Hepatocyte (in vitro differentiated cells): ENCODE results near the gene CARD11. TPM values are rescaled to one million over a fixed set of nuclear protein-coding genes. Genes with fewer than 3 reads are reported as not detected.
A peak's percentile ranks its signal among the peaks of the same experiment; 100 is the strongest.

Experiments used
- DNase-seq: peaks from one replicate; pipeline ENCODE4 v3.0.0-alpha.2; 2016; ENCODE audit warnings: low spot score
- H2AFZ ChIP-seq: fragments of 200-600 bp; sonication (generic); 2 replicates; pipeline ENCODE4 v1.6.0; 2016; ENCODE audit warnings: antibody characterized with exemption, mild to moderate bottlenecking
- H3K27ac ChIP-seq: fragments of 200-600 bp; sonication (generic); 2 replicates; pipeline ENCODE4 v1.5.1; 2016; ENCODE audit warnings: mild to moderate bottlenecking
- H3K27me3 ChIP-seq: fragments of 200-600 bp; sonication (generic); 2 replicates; pipeline ENCODE4 v1.6.1; 2016
- H3K36me3 ChIP-seq: fragments of 200-600 bp; sonication (generic); replicated peaks from 2 replicates; pipeline ENCODE4 v1.5.1; 2016; ENCODE audit warnings: low read depth; ENCODE audit not compliant: insufficient read depth
- H3K4me1 ChIP-seq: fragments of 200-600 bp; sonication (generic); 2 replicates; pipeline ENCODE4 v1.5.1; 2016; ENCODE audit warnings: mild to moderate bottlenecking, moderate library complexity; ENCODE audit not compliant: insufficient read depth
- H3K4me2 ChIP-seq: fragments of 200-600 bp; sonication (generic); 2 replicates; pipeline ENCODE4 v1.6.0; 2016
- H3K4me3 ChIP-seq: fragments of 200-600 bp; sonication (generic); 2 replicates; pipeline ENCODE4 v1.5.1; 2016; ENCODE audit warnings: mild to moderate bottlenecking
- H3K79me2 ChIP-seq: fragments of 200-600 bp; sonication (generic); 2 replicates; pipeline ENCODE4 v1.6.0; 2017; ENCODE audit warnings: mild to moderate bottlenecking
- H3K9me2 ChIP-seq: fragments of 200-600 bp; sonication (generic); replicated peaks from 2 replicates; pipeline ENCODE4 v1.6.0; 2017; ENCODE audit warnings: mild to moderate bottlenecking; ENCODE audit not compliant: insufficient read depth
- H3K9me3 ChIP-seq: fragments of 200-600 bp; sonication (generic); 2 replicates; pipeline ENCODE4 v1.5.1; 2016; ENCODE audit warnings: low read depth, mild to moderate bottlenecking
- H4K20me1 ChIP-seq: fragments of 200-600 bp; sonication (generic); 2 replicates; pipeline ENCODE4 v1.6.0; 2016; ENCODE audit warnings: mild to moderate bottlenecking; ENCODE audit not compliant: insufficient read depth, poor library complexity, severe bottlenecking
- CTCF ChIP-seq: fragments of 200-600 bp; sonication (generic); IDR thresholded peaks from 2 replicates; pipeline ENCODE4 v1.5.1; 2016; ENCODE audit warnings: antibody characterized with exemption, mild to moderate bottlenecking; ENCODE audit not compliant: poor library complexity
- EZH2 ChIP-seq: fragments of 200-600 bp; sonication (generic); IDR thresholded peaks from 2 replicates; pipeline ENCODE4 v1.6.1; 2016; ENCODE audit warnings: antibody characterized with exemption, mild to moderate bottlenecking, borderline replicate concordance
- EZH2phosphoT487 ChIP-seq: fragments of 200-600 bp; sonication (generic); IDR thresholded peaks from one replicate; pipeline ENCODE4 v1.6.1; 2018; ENCODE audit warnings: antibody characterized with exemption, mild to moderate bottlenecking, low read depth, moderate library complexity; ENCODE audit not compliant: unreplicated experiment, severe bottlenecking
- WGBS: methylation state at CpG from one replicate; pipeline ENCODE4 v1.1.6; 2016; ENCODE audit warnings: low lambda C conversion rate; ENCODE audit errors: missing lambda C conversion rate; 5-methylcytosine and 5-hydroxymethylcytosine counted together
- polyA plus RNA-seq: library from polyadenylated mRNA; unstranded; fragments of >200 nt; fragmentation: Nextera tagmentation; extraction: Ambion mirVana; gene quantifications from 2 replicates; pipeline ENCODE4 v1.2.1, GENCODE V29; 2016
- total RNA-seq: library from RNA; depleted of rRNA; stranded (reverse); fragments of >200 nt; gene quantifications from 2 replicates; pipeline ENCODE4 v1.2.3, GENCODE V29; 2014

Gene CARD11
- total RNA-seq (5.3 and 10.9 TPM in 2 replicates), polyA plus RNA-seq (9.2 and 9.6 TPM in 2 replicates)

DNA sequence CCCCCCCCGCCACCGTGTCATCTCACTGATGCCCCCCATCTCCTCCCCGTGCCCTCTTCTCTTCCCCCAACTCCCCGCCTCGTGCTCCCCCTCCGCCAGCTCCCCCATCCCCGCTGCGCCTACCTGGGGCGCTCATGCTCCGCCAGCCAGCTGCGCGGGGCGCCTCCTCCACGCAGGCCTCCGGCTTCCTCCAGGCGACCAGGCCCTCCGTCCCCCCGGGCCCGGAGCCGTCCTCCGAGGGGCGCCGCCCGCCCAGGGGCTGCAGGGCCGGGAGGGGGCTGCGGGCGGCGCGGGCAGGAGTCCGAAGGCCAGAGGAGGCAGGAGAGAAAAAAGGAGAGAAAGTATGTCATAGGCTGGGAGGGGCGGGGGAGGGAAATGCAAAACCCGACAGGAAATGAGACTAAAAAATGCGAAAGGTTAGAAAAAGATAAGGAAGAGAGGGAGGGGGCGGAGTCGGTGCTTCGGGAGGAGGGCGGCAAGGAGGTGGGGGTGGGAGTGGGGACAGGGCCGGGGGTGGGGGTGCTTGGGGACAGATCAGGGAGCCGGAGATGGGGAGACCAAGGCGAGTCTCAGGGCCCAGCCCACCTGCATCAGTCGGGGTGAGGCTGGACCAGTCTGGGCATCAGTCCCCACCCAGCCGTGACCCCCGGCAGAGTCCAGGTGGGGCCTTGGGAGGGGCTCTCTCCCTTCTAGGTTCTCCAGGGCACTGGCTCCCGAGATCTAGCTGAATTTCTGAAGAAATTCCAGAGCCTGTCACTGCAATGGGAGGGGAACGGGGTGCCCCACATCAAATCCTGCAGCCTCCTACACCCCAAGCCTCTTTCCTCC is at the start of gene CARD11:
Gene CARD11 (minus strand): TSS at position 324 of the 828 bp plus-strand sequence. CDS start 85,361 bp downstream, outside the sequence.
- Histone ChIP-seq H3K4me2 (peak within 1 kb of the TSS; percentile 82), H3K4me3 (peak within 1 kb of the TSS; percentile 49), H3K36me3 (no peaks in the 10 kb centered on the region), H3K27me3 (no peaks in the 10 kb centered on the region), H4K20me1 (no peaks in the 10 kb centered on the region), H3K27ac (peak within 1 kb of the TSS; percentile 40), H3K9me3 (no peaks in the 10 kb centered on the region), H3K9me2 (no peaks in the 10 kb centered on the region), H3K4me1 (no peaks in the 10 kb centered on the region), H3K79me2 (peaks cover 2% of the 10 kb centered on the region), H2AFZ (peak within 1 kb of the TSS; percentile 89)
- WGBS: 9% methylated on average over 19 of the region's 45 CpGs
- TF ChIP-seq CTCF: no peak
- no peak for TF ChIP-seq EZH2
- TF ChIP-seq EZH2phosphoT487: no peak
- DNase-seq: peak; percentile 53

GRCh38 chr7:3092468-3092867 is 48.8 kb upstream of the CARD11 start:
- H3K4me1 ChIP-seq: no peaks in the 10 kb centered on the region
- no peaks in the 10 kb centered on the region for H3K79me2 ChIP-seq
- WGBS: 94% methylated on average over 6 of the region's 6 CpGs
- H2AFZ ChIP-seq: no peak overlapping the region
- no peaks in the 10 kb centered on the region for H3K9me3 ChIP-seq
- H3K4me3 ChIP-seq: no peak overlapping the region
- TF ChIP-seq CTCF (no peak), EZH2 (no peak), EZH2phosphoT487 (no peak)
- no peaks in the 10 kb centered on the region for H3K9me2 ChIP-seq
- H3K36me3 ChIP-seq: no peaks in the 10 kb centered on the region
- DNase-seq: no peak
- H3K4me2 ChIP-seq: no peak overlapping the region
- H3K27ac ChIP-seq: no peak overlapping the region
- H4K20me1 ChIP-seq: no peaks in the 10 kb centered on the region
- no peaks in the 10 kb centered on the region for H3K27me3 ChIP-seq

- Histone ChIP-seq H4K20me1 (no peaks in the 10 kb centered on the region), H3K4me1 (no peaks in the 10 kb centered on the region), H3K4me3 (no peak overlapping the region), H3K4me2 (no peak overlapping the region), H3K27me3 (no peaks in the 10 kb centered on the region), H2AFZ (no peak overlapping the region), H3K27ac (no peak overlapping the region), H3K36me3 (no peaks in the 10 kb centered on the region), H3K9me3 (no peaks in the 10 kb centered on the region), H3K79me2 (no peaks in the 10 kb centered on the region), H3K9me2 (no peaks in the 10 kb centered on the region)
- no peak for TF ChIP-seq EZH2
- TF ChIP-seq CTCF: no peak
- TF ChIP-seq EZH2phosphoT487: no peak
- DNase-seq: no peak
- WGBS: 88% methylated on average over 8 of the region's 8 CpGs
Observed at GRCh38 chr7:3091631-3092030, 48.0 kb upstream of the CARD11 start.
